MM.1S (cell line): ENCODE data around the gene WFDC5.

Experiments used
- EZH2 ChIP-seq: fragments of 300-600 bp; sonication (generic); optimal IDR thresholded peaks from 2 replicates; pipeline ENCODE3; 2017; ENCODE audit warnings: low read depth, mild to moderate bottlenecking, antibody characterized with exemption, low read length, mixed read lengths
- EZH2phosphoT487 ChIP-seq: fragments of 300-600 bp; sonication (generic); IDR thresholded peaks from 2 replicates; pipeline ENCODE4 v1.6.1; 2018; ENCODE audit warnings: antibody characterized with exemption, low read length
- TF ChIP-seq, protein P1 (sequence below): fragments of 300-600 bp; sonication (generic); IDR thresholded peaks from 2 replicates; pipeline ENCODE4 v1.5.1; 2016; ENCODE audit warnings: antibody characterized with exemption, low read length, mixed read lengths

DNA sequence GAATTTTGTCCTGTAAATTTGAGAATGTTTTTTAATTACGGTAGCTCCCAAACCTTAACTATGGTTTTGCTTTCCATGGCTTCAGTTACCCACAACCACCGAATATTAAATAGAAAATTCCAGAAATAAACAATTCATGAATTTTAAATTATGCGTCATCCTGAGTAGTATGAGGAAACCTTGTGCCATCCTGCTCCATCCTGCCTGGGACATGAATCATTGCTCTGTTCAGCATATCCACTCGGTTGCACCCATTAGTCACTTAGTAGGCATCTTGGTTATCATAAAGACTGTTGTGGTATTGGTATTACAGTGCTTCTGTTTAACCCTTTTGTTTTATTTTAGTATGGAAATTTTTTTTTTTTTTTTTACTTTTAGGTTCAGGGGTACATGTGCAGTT, 53.7 kb downstream of the WFDC5 start:
- TF ChIP-seq, protein P1, sequence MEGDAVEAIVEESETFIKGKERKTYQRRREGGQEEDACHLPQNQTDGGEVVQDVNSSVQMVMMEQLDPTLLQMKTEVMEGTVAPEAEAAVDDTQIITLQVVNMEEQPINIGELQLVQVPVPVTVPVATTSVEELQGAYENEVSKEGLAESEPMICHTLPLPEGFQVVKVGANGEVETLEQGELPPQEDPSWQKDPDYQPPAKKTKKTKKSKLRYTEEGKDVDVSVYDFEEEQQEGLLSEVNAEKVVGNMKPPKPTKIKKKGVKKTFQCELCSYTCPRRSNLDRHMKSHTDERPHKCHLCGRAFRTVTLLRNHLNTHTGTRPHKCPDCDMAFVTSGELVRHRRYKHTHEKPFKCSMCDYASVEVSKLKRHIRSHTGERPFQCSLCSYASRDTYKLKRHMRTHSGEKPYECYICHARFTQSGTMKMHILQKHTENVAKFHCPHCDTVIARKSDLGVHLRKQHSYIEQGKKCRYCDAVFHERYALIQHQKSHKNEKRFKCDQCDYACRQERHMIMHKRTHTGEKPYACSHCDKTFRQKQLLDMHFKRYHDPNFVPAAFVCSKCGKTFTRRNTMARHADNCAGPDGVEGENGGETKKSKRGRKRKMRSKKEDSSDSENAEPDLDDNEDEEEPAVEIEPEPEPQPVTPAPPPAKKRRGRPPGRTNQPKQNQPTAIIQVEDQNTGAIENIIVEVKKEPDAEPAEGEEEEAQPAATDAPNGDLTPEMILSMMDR = no peak
- no peak for TF ChIP-seq EZH2
- TF ChIP-seq EZH2phosphoT487 = no peak
